Measurements from ENCODE around the gene WAS.
"Not testable (repeated sequence)": the region's sequence is repeated elsewhere in the genome, so short reads cannot be mapped to it uniquely, and the experiment has no call there.

GRCh38 chrX:48680467-48680866 lies 3.1 kb upstream of the WAS start:
- not testable (repeated sequence) for TF ChIP-seq CREB5 (CRISPR knock-in tag; IDR thresholded peaks at IDR 0.05; ENCODE audit: low read depth); CSDC2 (CRISPR knock-in tag; IDR thresholded peaks at IDR 0.05); BACH2 (CRISPR knock-in tag; IDR thresholded peaks at IDR 0.05; ENCODE audit: borderline replicate concordance); PATZ1 (CRISPR knock-in tag; IDR thresholded peaks at IDR 0.05; ENCODE audit: borderline replicate concordance); ZNF70 (CRISPR knock-in tag; IDR thresholded peaks at IDR 0.05); SNAI2 (CRISPR knock-in tag; IDR thresholded peaks at IDR 0.05); TCF4 (CRISPR knock-in tag; IDR thresholded peaks at IDR 0.05; ENCODE audit: borderline replicate concordance)

Data from SK-N-SH treated with all-trans-retinoic acid at 6 μM for 48 hours (cell line).